Testis (tissue), 3 donors: Measurements from ENCODE around the gene ATF3. TPM values are rescaled to one million over a fixed set of nuclear protein-coding genes. Genes with fewer than 3 reads are reported as not detected.

Experiments used
- DNase-seq: peaks from one replicate; pipeline ENCODE4 v3.0.0-alpha.2; 2019
- H3K27ac ChIP-seq, 2 donors: fragments of 200-600 bp; sonication (generic); one replicate each; pipeline ENCODE4 v1.5.1; 2019
- H3K27me3 ChIP-seq: fragments of 200-600 bp; sonication (generic); one replicate; pipeline ENCODE4 v1.5.1; 2019
- H3K36me3 ChIP-seq: fragments of 200-600 bp; sonication (generic); one replicate; pipeline ENCODE4 v1.5.1; 2017; ENCODE audit warnings: low read depth; ENCODE audit errors: missing control alignments
- H3K4me1 ChIP-seq: fragments of 200-600 bp; sonication (generic); one replicate; pipeline ENCODE4 v1.5.1; 2019
- H3K4me3 ChIP-seq, 2 donors: fragments of 200-600 bp; sonication (generic); one replicate each; pipeline ENCODE4 v1.5.1; 2017 to 2019
- H3K9me3 ChIP-seq: fragments of 200-600 bp; sonication (generic); one replicate; pipeline ENCODE4 v1.5.1; 2017
- POLR2A ChIP-seq: fragments of 450-650 bp; IDR thresholded peaks from one replicate; pipeline ENCODE4 v1.6.1; 2017; ENCODE audit warnings: antibody characterized with exemption, mild to moderate bottlenecking, moderate library complexity
- WGBS, 2 donors: methylation state at CpG; one replicate each; pipeline ENCODE4 v1.1.5; 2018; 5-methylcytosine and 5-hydroxymethylcytosine counted together
- intact Hi-C: fragments of 100-400 bp; cut with DNase I; formaldehyde crosslinking; loops from one replicate; pipeline ENCODE4 v1.15.1; 2023; ENCODE audit warnings: low total_unique reads
- polyA plus RNA-seq: library from polyadenylated mRNA; stranded (reverse); fragments of 350-450 nt; fragmentation: Illumina TruSeq; extraction: RNeasy Lipid Tissue Mini Kit (QIAGEN cat#74804); gene quantifications from one replicate; pipeline ENCODE4 v1.2.3, GENCODE V29; 2014; ENCODE audit warnings: low read depth, low replicate concordance; ENCODE audit not compliant: insufficient read depth
- total RNA-seq, 2 donors: library from RNA; depleted of rRNA; stranded (reverse); fragments of >200 nt; gene quantifications; one replicate each; pipeline ENCODE4 v1.2.3, GENCODE V29; 2016
- TF ChIP-seq, protein P1 (sequence below), 3 experiments: fragments of 450-650 bp in 2 of 3; fragments of 200-600 bp in 1 of 3; sonication (generic) in 1 of 3; IDR thresholded peaks; one replicate each; pipeline ENCODE4 v1.5.1; 2016 to 2019; ENCODE audit warnings: antibody characterized with exemption in 3 of 3, mild to moderate bottlenecking in 2 of 3, moderate library complexity in 1 of 3

ATF3 gene
- total and polyA plus RNA-seq, 3 donors from 2014 or later, result 3.2 to 9.0 (median 4.6) TPM

DNA sequence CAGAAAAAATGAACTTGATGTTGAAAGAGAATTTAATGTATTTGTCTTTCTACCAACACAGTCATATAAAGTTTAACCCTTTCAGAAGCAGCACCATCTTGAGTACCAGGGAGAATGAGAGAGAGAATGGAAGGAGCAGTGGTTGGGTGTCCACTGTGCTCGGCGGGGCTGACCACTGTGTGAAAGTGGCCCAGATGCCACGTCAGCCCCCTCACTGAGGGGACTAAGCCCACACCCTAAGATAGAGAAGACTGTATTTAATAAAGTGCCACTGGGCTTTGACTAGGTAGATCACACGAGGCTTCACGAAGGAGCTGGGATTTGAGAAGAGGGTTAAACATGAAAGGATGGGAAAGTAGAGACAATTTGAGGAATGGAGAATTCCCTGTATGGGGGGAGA, 59.9 kb downstream of the ATF3 start:
- no peaks in the 10 kb centered on the region for H3K36me3 ChIP-seq
- no peaks in the 10 kb centered on the region for H3K27me3 ChIP-seq
- H3K4me3 ChIP-seq, result no peak overlapping the region
- no peak overlapping the region for H3K27ac ChIP-seq
- WGBS, 2 donors, result 91 to 96% methylated on average over 5 of the region's 5 CpGs
- no peaks in the 10 kb centered on the region for H3K9me3 ChIP-seq
- DNase-seq, result no peak
- H3K4me1 ChIP-seq, result peaks cover 8% of the 10 kb centered on the region
- TF ChIP-seq, protein P1, sequence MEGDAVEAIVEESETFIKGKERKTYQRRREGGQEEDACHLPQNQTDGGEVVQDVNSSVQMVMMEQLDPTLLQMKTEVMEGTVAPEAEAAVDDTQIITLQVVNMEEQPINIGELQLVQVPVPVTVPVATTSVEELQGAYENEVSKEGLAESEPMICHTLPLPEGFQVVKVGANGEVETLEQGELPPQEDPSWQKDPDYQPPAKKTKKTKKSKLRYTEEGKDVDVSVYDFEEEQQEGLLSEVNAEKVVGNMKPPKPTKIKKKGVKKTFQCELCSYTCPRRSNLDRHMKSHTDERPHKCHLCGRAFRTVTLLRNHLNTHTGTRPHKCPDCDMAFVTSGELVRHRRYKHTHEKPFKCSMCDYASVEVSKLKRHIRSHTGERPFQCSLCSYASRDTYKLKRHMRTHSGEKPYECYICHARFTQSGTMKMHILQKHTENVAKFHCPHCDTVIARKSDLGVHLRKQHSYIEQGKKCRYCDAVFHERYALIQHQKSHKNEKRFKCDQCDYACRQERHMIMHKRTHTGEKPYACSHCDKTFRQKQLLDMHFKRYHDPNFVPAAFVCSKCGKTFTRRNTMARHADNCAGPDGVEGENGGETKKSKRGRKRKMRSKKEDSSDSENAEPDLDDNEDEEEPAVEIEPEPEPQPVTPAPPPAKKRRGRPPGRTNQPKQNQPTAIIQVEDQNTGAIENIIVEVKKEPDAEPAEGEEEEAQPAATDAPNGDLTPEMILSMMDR (IDR thresholded peaks at IDR 0.05), result no peak
- TF ChIP-seq POLR2A, result no peak
- intact Hi-C loops, result loop anchor here (5.0 kb wide), 1 partner anchor 114 kb away; no protein-coding TSS in a partner anchor

DNA sequence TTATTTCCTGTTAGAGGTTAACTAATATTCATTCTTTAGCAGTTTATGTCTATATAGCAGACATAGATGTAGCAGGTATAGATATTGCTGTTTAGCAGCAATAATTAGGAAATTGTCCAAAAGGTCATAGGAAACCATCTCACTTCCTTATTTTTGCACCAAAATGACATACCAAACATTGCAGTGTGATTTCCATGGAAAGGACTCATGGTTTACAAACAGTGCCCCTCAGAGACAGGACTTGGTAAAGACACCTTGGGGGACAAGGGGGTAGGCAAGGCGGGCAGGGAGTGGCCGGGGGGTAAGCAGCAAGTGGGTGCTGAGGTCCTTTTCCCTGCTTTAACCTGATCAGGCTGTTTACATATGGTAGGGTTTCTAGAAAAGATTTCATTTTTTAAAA, 60.5 kb downstream of the ATF3 start:
- Histone ChIP-seq H3K27ac (no peak overlapping the region), H3K36me3 (no peaks in the 10 kb centered on the region), H3K4me1 (peaks cover 8% of the 10 kb centered on the region), H3K9me3 (no peaks in the 10 kb centered on the region), H3K4me3 (no peak overlapping the region), H3K27me3 (no peaks in the 10 kb centered on the region)
- TF ChIP-seq POLR2A, result no peak
- TF ChIP-seq, protein P1 (IDR thresholded peaks at IDR 0.05), result no peak
- DNase-seq, result no peak
- intact Hi-C loops, result loop anchor here (5.0 kb wide), 1 partner anchor 113 kb away; no protein-coding TSS in a partner anchor
- 92% methylated on average over 2 of the region's 2 CpGs for WGBS, 2 donors

DNA sequence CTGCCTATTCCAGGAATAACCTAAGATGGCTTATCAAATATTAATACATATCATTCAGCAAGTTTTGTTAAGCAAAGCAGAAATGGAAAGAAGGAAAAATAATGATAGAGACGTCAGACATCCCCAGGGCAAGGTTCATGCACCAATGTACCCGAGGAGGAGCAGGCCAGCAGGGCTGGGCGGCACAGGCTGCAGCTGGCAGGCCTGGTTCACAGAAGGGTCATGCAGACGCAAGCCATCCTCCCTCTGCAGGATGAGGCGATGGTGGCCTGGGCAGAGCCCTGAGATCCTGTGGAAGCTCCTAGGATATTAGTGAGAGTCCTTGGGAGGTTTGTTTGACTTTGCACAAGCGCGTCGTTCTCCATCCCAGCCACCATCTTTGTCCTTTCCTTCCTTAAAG, 61.0 kb downstream of the ATF3 start:
- H3K4me3 ChIP-seq, result no peak overlapping the region
- H3K4me1 ChIP-seq, result peaks cover 8% of the 10 kb centered on the region
- TF ChIP-seq POLR2A, result no peak
- TF ChIP-seq, protein P1 (IDR thresholded peaks at IDR 0.05), result no peak
- no peak overlapping the region for H3K27ac ChIP-seq
- DNase-seq, result no peak
- intact Hi-C loops, result loop anchor here (5.0 kb wide), 1 partner anchor 113 kb away; no protein-coding TSS in a partner anchor
- 79 to 88% methylated on average over 8 of the region's 8 CpGs for WGBS, 2 donors
- H3K9me3 ChIP-seq, result no peaks in the 10 kb centered on the region
- no peaks in the 10 kb centered on the region for H3K36me3 ChIP-seq
- no peaks in the 10 kb centered on the region for H3K27me3 ChIP-seq

DNA sequence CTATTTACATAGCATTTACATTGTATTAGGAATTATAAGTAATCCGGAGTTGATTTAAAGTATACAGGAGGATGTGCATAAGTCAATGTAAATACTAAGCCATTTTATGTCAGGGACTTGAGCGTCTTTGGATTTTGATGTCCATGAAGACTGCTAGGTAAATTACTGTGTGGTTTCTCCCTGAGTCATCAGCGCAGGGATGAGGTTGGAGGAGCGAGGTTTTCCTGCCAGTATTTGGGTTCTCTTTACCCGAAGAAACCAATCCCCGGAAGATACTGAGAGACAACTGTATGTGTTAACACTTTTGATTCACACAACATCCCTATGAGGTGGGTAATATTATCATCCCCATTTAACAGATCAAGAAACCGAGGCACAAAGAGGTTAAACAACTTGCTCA, 61.7 kb downstream of the ATF3 start:
- Histone ChIP-seq H3K4me3 (no peak overlapping the region), H3K4me1 (peaks cover 8% of the 10 kb centered on the region), H3K9me3 (no peaks in the 10 kb centered on the region), H3K27me3 (no peaks in the 10 kb centered on the region), H3K36me3 (no peaks in the 10 kb centered on the region), H3K27ac (no peak overlapping the region)
- DNase-seq, result no peak
- no peak for TF ChIP-seq POLR2A
- TF ChIP-seq, protein P1 (IDR thresholded peaks at IDR 0.05), result no peak
- intact Hi-C loops, result no loop called here
- 91 to 95% methylated on average over 7 of the region's 7 CpGs for WGBS, 2 donors

Other genes starting within 250 kb of the ATF3 start
- 10 to 100 TPM; 10.2 to 13.4 TPM for gene PACC1, start 193.9 kb upstream of the ATF3 start, total RNA-seq
- gene PACC1, start 193.9 kb upstream of the ATF3 start, polyA plus RNA-seq, result 15.9 TPM
- gene NENF, start 175.8 kb upstream of the ATF3 start, total RNA-seq, result 10 to 100 TPM; 33.9 to 54.6 TPM
- gene NENF, start 175.8 kb upstream of the ATF3 start, polyA plus RNA-seq, result 41.6 TPM
- gene BATF3, start 91.1 kb downstream of the ATF3 start, total RNA-seq, result 1 to 10 TPM; 1.1 to 2.5 TPM
- gene BATF3, start 91.1 kb downstream of the ATF3 start, polyA plus RNA-seq, result 4.2 TPM
- 10 to 100 TPM; 50.0 to 52.7 TPM for gene NSL1, start 183.0 kb downstream of the ATF3 start, total RNA-seq
- 29.3 TPM for gene NSL1, start 183.0 kb downstream of the ATF3 start, polyA plus RNA-seq
- gene TATDN3, start 183.1 kb downstream of the ATF3 start, total RNA-seq, result 10 to 100 TPM in 1 of 2 donors, 1 to 10 TPM in 1; 9.5 to 17.9 TPM
- gene TATDN3, start 183.1 kb downstream of the ATF3 start, polyA plus RNA-seq, result 19.7 TPM
- 10 to 100 TPM in 1 of 2 donors, 1 to 10 TPM in 1; 3.2 to 14.3 TPM for gene SPATA45, start 238.9 kb downstream of the ATF3 start, total RNA-seq
- gene SPATA45, start 238.9 kb downstream of the ATF3 start, polyA plus RNA-seq, result 11.1 TPM
- 10 to 100 TPM; 10.1 to 13.3 TPM for gene FLVCR1, start 249.5 kb downstream of the ATF3 start, total RNA-seq
- gene FLVCR1, start 249.5 kb downstream of the ATF3 start, polyA plus RNA-seq, result 7.4 TPM